AG09319 (cell line): ENCODE data around the gene IRX2.

Experiments used
- DNase-seq: peaks from one replicate; pipeline ENCODE4 v3.0.0-alpha.2; 2010; ENCODE audit warnings: low read depth; ENCODE audit errors: extremely low read depth
- TF ChIP-seq, protein P1 (sequence below): IDR thresholded peaks from 2 replicates; pipeline ENCODE4 v1.5.1; 2011; ENCODE audit warnings: low read depth, mild to moderate bottlenecking, inconsistent platforms, low read length, moderate library complexity

The IRX2 gene

DNA sequence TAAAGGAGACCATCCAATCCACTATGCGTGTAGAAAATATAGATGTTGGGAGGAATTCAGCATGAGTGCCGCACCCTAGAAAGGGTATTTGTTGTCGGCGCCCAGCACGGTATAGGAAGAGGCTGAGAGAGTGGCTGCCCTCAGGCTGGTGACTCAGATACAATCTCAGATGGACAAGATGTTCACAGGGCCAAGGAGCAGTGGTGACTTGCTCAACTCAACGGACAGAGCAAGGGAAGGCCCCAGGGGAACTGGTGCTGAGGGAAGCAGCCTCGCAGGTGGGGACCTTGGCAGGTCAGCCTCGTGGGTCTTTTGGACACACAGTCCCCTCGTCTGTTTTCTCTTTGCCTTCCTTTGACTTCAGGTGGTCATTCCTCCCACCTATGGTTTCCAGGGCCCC lies 28.0 kb upstream of the IRX2 start:
- TF ChIP-seq, protein P1, sequence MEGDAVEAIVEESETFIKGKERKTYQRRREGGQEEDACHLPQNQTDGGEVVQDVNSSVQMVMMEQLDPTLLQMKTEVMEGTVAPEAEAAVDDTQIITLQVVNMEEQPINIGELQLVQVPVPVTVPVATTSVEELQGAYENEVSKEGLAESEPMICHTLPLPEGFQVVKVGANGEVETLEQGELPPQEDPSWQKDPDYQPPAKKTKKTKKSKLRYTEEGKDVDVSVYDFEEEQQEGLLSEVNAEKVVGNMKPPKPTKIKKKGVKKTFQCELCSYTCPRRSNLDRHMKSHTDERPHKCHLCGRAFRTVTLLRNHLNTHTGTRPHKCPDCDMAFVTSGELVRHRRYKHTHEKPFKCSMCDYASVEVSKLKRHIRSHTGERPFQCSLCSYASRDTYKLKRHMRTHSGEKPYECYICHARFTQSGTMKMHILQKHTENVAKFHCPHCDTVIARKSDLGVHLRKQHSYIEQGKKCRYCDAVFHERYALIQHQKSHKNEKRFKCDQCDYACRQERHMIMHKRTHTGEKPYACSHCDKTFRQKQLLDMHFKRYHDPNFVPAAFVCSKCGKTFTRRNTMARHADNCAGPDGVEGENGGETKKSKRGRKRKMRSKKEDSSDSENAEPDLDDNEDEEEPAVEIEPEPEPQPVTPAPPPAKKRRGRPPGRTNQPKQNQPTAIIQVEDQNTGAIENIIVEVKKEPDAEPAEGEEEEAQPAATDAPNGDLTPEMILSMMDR = no peak
- no peak for DNase-seq

- TF ChIP-seq, protein P1 = no peak
- no peak for DNase-seq
Measured at GRCh38 chr5:2776337-2777302, 25.1 kb upstream of the IRX2 start.

GRCh38 chr5:2773327-2773726 lies 21.9 kb upstream of the IRX2 start:
- TF ChIP-seq, protein P1 = no peak
- DNase-seq = no peak

GRCh38 chr5:2767089-2767488 lies 15.6 kb upstream of the IRX2 start:
- TF ChIP-seq, protein P1 = no peak
- DNase-seq = no peak

GRCh38 chr5:2764581-2764980 lies 13.1 kb upstream of the IRX2 start:
- TF ChIP-seq, protein P1 = no peak
- no peak for DNase-seq

DNA sequence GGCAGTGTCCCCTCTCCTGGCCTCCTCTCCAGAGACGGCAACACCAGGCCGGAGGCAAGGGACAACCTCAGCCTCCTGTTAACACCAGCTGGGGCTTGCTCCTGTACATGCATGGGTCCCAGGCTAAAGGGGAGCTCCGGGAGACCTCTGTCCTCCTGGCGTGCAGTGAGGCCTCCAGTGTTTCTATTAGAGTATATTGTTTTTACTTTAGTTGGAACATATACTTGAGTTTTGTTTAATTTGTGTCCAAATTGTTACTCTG lies 12.0 kb upstream of the IRX2 start:
- no peak for DNase-seq
- TF ChIP-seq, protein P1 = no peak

GRCh38 chr5:2762744-2763532 lies 11.5 kb upstream of the IRX2 start:
- TF ChIP-seq, protein P1 = no peak
- DNase-seq = no peak
